ENCODE results near the gene TAGAP.

TAGAP gene

GRCh38 chr6:159037756-159038290, 7.0 kb downstream of the TAGAP start:
- H3K36me3 ChIP-seq: peaks cover 86% of the 10 kb centered on the region
- H3K27me3 ChIP-seq: no peaks in the 10 kb centered on the region
- peaks cover 13% of the 10 kb centered on the region for H3K9me3 ChIP-seq
- peaks cover 90 to 93% of the 10 kb centered on the region in 2 experiments for H3K4me1 ChIP-seq (ENCODE audit: control insufficient read depth in 1 of 2, insufficient read depth in 1 of 2, low read depth in 1 of 2, low read length in 1 of 2)
- H3K27ac ChIP-seq: peak overlapping the region; percentile 96
- H3K4me3 ChIP-seq (ENCODE audit: low read depth in 1 of 2, low read length in 1 of 2): peak overlapping the region; percentile 80 to 86
- no peak for TF ChIP-seq CTCF (IDR thresholded peaks at IDR 0.05)

GRCh38 chr6:159036673-159037072, 8.1 kb downstream of the TAGAP start:
- Histone ChIP-seq H3K4me1 (ENCODE audit: control insufficient read depth in 1 of 2, insufficient read depth in 1 of 2, low read depth in 1 of 2, low read length in 1 of 2) (peaks cover 95 to 97% of the 10 kb centered on the region in 2 experiments), H3K27ac (peak overlapping the region; percentile 96), H3K36me3 (peaks cover 74% of the 10 kb centered on the region)

GRCh38 chr6:159035891-159036290, 8.9 kb downstream of the TAGAP start:
- peaks cover 6% of the 10 kb centered on the region for H3K9me3 ChIP-seq
- peaks cover 67% of the 10 kb centered on the region for H3K36me3 ChIP-seq
- peaks cover 95 to 97% of the 10 kb centered on the region in 2 experiments for H3K4me1 ChIP-seq (ENCODE audit: control insufficient read depth in 1 of 2, insufficient read depth in 1 of 2, low read depth in 1 of 2, low read length in 1 of 2)
- no peak overlapping the region for H3K4me3 ChIP-seq (ENCODE audit: low read depth in 1 of 2, low read length in 1 of 2)
- no peaks in the 10 kb centered on the region for H3K27me3 ChIP-seq
- TF ChIP-seq CTCF (IDR thresholded peaks at IDR 0.05): no peak
- peak overlapping the region; percentile 96 for H3K27ac ChIP-seq

More at GRCh38 chr6:159036673-159037072, 8.1 kb downstream of the TAGAP start:
- H3K4me3 ChIP-seq (ENCODE audit: low read depth in 1 of 2, low read length in 1 of 2): peak overlapping the region in 1 of 2 experiments; percentile 19
- H3K27me3 ChIP-seq: no peaks in the 10 kb centered on the region
- no peak for TF ChIP-seq CTCF (IDR thresholded peaks at IDR 0.05)
- peaks cover 13% of the 10 kb centered on the region for H3K9me3 ChIP-seq

GRCh38 chr6:159033160-159034049, 11.4 kb downstream of the TAGAP start:
- peak overlapping the region; percentile 96 for H3K27ac ChIP-seq
- peaks cover 83% of the 10 kb centered on the region in 2 experiments for H3K4me1 ChIP-seq (ENCODE audit: control insufficient read depth in 1 of 2, insufficient read depth in 1 of 2, low read depth in 1 of 2, low read length in 1 of 2)
- H3K27me3 ChIP-seq: no peaks in the 10 kb centered on the region
- no peak for TF ChIP-seq CTCF (IDR thresholded peaks at IDR 0.05)
- no peaks in the 10 kb centered on the region for H3K9me3 ChIP-seq
- no peak overlapping the region for H3K4me3 ChIP-seq (ENCODE audit: low read depth in 1 of 2, low read length in 1 of 2)
- peaks cover 44% of the 10 kb centered on the region for H3K36me3 ChIP-seq

- peak overlapping the region; percentile 96 for H3K27ac ChIP-seq
- TF ChIP-seq CTCF (IDR thresholded peaks at IDR 0.05): no peak
- no peaks in the 10 kb centered on the region for H3K9me3 ChIP-seq
- peak overlapping the region; percentile 24 to 32 for H3K4me3 ChIP-seq (ENCODE audit: low read depth in 1 of 2, low read length in 1 of 2)
- peaks cover 28% of the 10 kb centered on the region for H3K36me3 ChIP-seq
- H3K27me3 ChIP-seq: no peaks in the 10 kb centered on the region
- peaks cover 68 to 69% of the 10 kb centered on the region in 2 experiments for H3K4me1 ChIP-seq (ENCODE audit: control insufficient read depth in 1 of 2, insufficient read depth in 1 of 2, low read depth in 1 of 2, low read length in 1 of 2)
These were observed 12.9 kb downstream of the TAGAP start for GRCh38 chr6:159031846-159032245.
